HEK293 (cell line): ENCODE data around the gene ITGA11.

Source experiments
- CTCF ChIA-PET: fragments of 350-600 bp; formaldehyde crosslinking; extraction: SDS; loops from one replicate; lab custom pipeline; 2021; ENCODE audit warnings: antibody characterized with exemption; lab: Yijun Ruan, JAX
- POLR2A ChIA-PET: fragments of 300-600 bp; formaldehyde crosslinking; extraction: SDS; loops from one replicate; lab custom pipeline; 2020; ENCODE audit warnings: antibody characterized with exemption, inconsistent platforms; lab: Yijun Ruan, JAX
- H3K27ac ChIP-seq: fragments of 200-500 bp; sonication (Bioruptor generic); 2 replicates; pipeline ENCODE4 v1.5.1; 2014; ENCODE audit warnings: low read depth, low read length, control low read depth, inconsistent platforms; ENCODE audit errors: extremely low read depth
- H3K36me3 ChIP-seq, 2 experiments: fragments of 200-500 bp in 1 of 2; sonication (Bioruptor generic) in 1 of 2; 1 replicate in 1 of 2; 2 replicates in 1 of 2; pipeline ENCODE4 v1.5.1; 2014 to 2017; ENCODE audit warnings: inconsistent platforms in 2 of 2, low read length in 2 of 2; ENCODE audit not compliant: control insufficient read depth in 2 of 2, insufficient read depth in 1 of 2
- H3K4me1 ChIP-seq: fragments of 200-500 bp; sonication (Bioruptor generic); 2 replicates; pipeline ENCODE4 v1.5.1; 2014; ENCODE audit warnings: mild to moderate bottlenecking, low read length, inconsistent platforms; ENCODE audit not compliant: control insufficient read depth, insufficient read depth
- H3K4me3 ChIP-seq: 2 replicates; pipeline ENCODE4 v1.5.1; 2011; ENCODE audit warnings: low read depth, mild to moderate bottlenecking, control low read depth, low read length, moderate library complexity
- H3K9me3 ChIP-seq: fragments of 200-500 bp; sonication (Bioruptor generic); 2 replicates; pipeline ENCODE4 v1.5.1; 2014; ENCODE audit warnings: low read depth, low read length, inconsistent platforms; ENCODE audit not compliant: control insufficient read depth, insufficient read depth
- GFI1B ChIP-seq: fragments of 450-650 bp; formaldehyde crosslinking; IDR thresholded peaks from 2 replicates; pipeline ENCODE4 v1.5.1; 2016; ENCODE audit warnings: missing biosample characterization, missing genetic modification characterization
- GLI2 ChIP-seq: fragments of 450-650 bp; formaldehyde crosslinking; IDR thresholded peaks from 2 replicates; pipeline ENCODE4; 2017; ENCODE audit warnings: missing biosample characterization, missing genetic modification characterization, low read depth, borderline replicate concordance
- GLI4 ChIP-seq: fragments of 450-650 bp; formaldehyde crosslinking; IDR thresholded peaks from 2 replicates; pipeline ENCODE4 v1.5.1; 2016; ENCODE audit warnings: missing biosample characterization, missing genetic modification characterization
- KLF1 ChIP-seq: fragments of 450-650 bp; formaldehyde crosslinking; IDR thresholded peaks from 2 replicates; pipeline ENCODE4 v1.5.1; 2016; ENCODE audit warnings: missing biosample characterization, missing genetic modification characterization
- KLF17 ChIP-seq: fragments of 450-650 bp; formaldehyde crosslinking; IDR thresholded peaks from 2 replicates; pipeline ENCODE4 v1.5.1; 2016; ENCODE audit warnings: missing biosample characterization, missing genetic modification characterization
- MYNN ChIP-seq: fragments of 450-650 bp; formaldehyde crosslinking; IDR thresholded peaks from 2 replicates; pipeline ENCODE4 v1.5.1; 2016; ENCODE audit warnings: missing biosample characterization, missing genetic modification characterization, borderline replicate concordance
- OSR2 ChIP-seq: fragments of 450-650 bp; formaldehyde crosslinking; IDR thresholded peaks from 2 replicates; pipeline ENCODE4 v1.5.1; 2016; ENCODE audit warnings: missing biosample characterization, missing genetic modification characterization
- PBX3 ChIP-seq: sonication (generic); formaldehyde crosslinking; IDR thresholded peaks from 2 replicates; pipeline ENCODE4 v1.8.1; 2022; ENCODE audit warnings: mild to moderate bottlenecking, moderate library complexity, missing genetic modification reagents
- REPIN1 ChIP-seq: fragments of 450-650 bp; formaldehyde crosslinking; IDR thresholded peaks from 2 replicates; pipeline ENCODE4 v1.5.1; 2017; ENCODE audit warnings: missing biosample characterization, missing genetic modification characterization, low read depth
- ZBTB10 ChIP-seq: fragments of 450-650 bp; formaldehyde crosslinking; IDR thresholded peaks from 2 replicates; pipeline ENCODE4 v1.5.1; 2016; ENCODE audit warnings: missing biosample characterization, missing genetic modification characterization
- ZBTB21 ChIP-seq: fragments of 450-650 bp; formaldehyde crosslinking; IDR thresholded peaks from 2 replicates; pipeline ENCODE4 v1.5.1; 2017; ENCODE audit warnings: missing biosample characterization, missing genetic modification characterization
- ZBTB48 ChIP-seq: fragments of 450-650 bp; formaldehyde crosslinking; IDR thresholded peaks from 2 replicates; pipeline ENCODE4 v1.5.1; 2016; ENCODE audit warnings: missing biosample characterization, missing genetic modification characterization
- ZNF184 ChIP-seq: fragments of 450-650 bp; IDR thresholded peaks from 2 replicates; pipeline ENCODE4 v1.5.1; 2018; ENCODE audit warnings: missing biosample characterization, mild to moderate bottlenecking, missing genetic modification characterization
- ZNF280C ChIP-seq: fragments of 450-650 bp; formaldehyde crosslinking; IDR thresholded peaks from 2 replicates; pipeline ENCODE4 v1.5.1; 2016; ENCODE audit warnings: missing biosample characterization, missing genetic modification characterization
- ZNF302 ChIP-seq: fragments of 450-650 bp; formaldehyde crosslinking; IDR thresholded peaks from 2 replicates; pipeline ENCODE4 v1.5.1; 2016; ENCODE audit warnings: missing biosample characterization, missing genetic modification characterization, low read depth
- ZNF398 ChIP-seq: fragments of 450-650 bp; formaldehyde crosslinking; IDR thresholded peaks from 2 replicates; pipeline ENCODE4 v1.5.1; 2017; ENCODE audit warnings: missing biosample characterization, missing genetic modification characterization
- ZNF561 ChIP-seq: fragments of 450-650 bp; IDR thresholded peaks from 2 replicates; pipeline ENCODE4 v1.5.1; 2018; ENCODE audit warnings: missing biosample characterization, missing genetic modification characterization, borderline replicate concordance
- ZNF639 ChIP-seq: fragments of 450-650 bp; formaldehyde crosslinking; IDR thresholded peaks from 2 replicates; pipeline ENCODE4 v1.5.1; 2016; ENCODE audit warnings: missing biosample characterization, missing genetic modification characterization
- ZSCAN23 ChIP-seq: fragments of 450-650 bp; formaldehyde crosslinking; IDR thresholded peaks from 2 replicates; pipeline ENCODE4 v1.5.1; 2016; ENCODE audit warnings: missing biosample characterization, missing genetic modification characterization
- ZSCAN30 ChIP-seq: fragments of 450-650 bp; IDR thresholded peaks from 2 replicates; pipeline ENCODE4 v1.5.1; 2018; ENCODE audit warnings: missing biosample characterization, mild to moderate bottlenecking, missing genetic modification characterization, moderate library complexity
- ZSCAN4 ChIP-seq: fragments of 450-650 bp; formaldehyde crosslinking; IDR thresholded peaks from 2 replicates; pipeline ENCODE4 v1.5.1; 2017; ENCODE audit warnings: missing biosample characterization, missing genetic modification characterization

The ITGA11 gene

GRCh38 chr15:68414591-68414990 lies 17.4 kb downstream of the ITGA11 start (continued):
- TF ChIP-seq GFI1B (tag by site-specific recombination) (no peak), GLI2 (tag by site-specific recombination) (no peak), ZBTB10 (tag by site-specific recombination) (no peak), ZNF184 (tag by site-specific recombination) (no peak), ZNF280C (no peak), PBX3 (CRISPR knock-in tag) (no peak)

GRCh38 chr15:68414206-68414555 lies 17.8 kb downstream of the ITGA11 start:
- CTCF ChIA-PET, result no interaction called here
- POLR2A ChIA-PET, result no interaction called here
- Histone ChIP-seq H3K36me3 (no peaks in the 10 kb centered on the region), H3K4me1 (peaks cover 5% of the 10 kb centered on the region; the same call in 1 of the 2 replicates), H3K27ac (no peak overlapping the region), H3K9me3 (no peaks in the 10 kb centered on the region), H3K4me3 (no peak overlapping the region)
- no peak for TF ChIP-seq KLF17 (tag by site-specific recombination)
- TF ChIP-seq OSR2 (tag by site-specific recombination), result no peak
- TF ChIP-seq REPIN1 (tag by site-specific recombination), result no peak
- no peak for TF ChIP-seq ZNF398 (tag by site-specific recombination)
- TF ChIP-seq ZSCAN23 (tag by site-specific recombination), result no peak
- no peak for TF ChIP-seq ZBTB48 (tag by site-specific recombination)
- no peak for TF ChIP-seq MYNN (tag by site-specific recombination)
- no peak for TF ChIP-seq ZSCAN4 (tag by site-specific recombination)
- TF ChIP-seq ZNF302 (tag by site-specific recombination), result no peak
- TF ChIP-seq ZSCAN30 (tag by site-specific recombination), result no peak
- no peak for TF ChIP-seq GLI4 (tag by site-specific recombination)
- no peak for TF ChIP-seq ZNF639
- TF ChIP-seq ZNF561, result no peak
- TF ChIP-seq KLF1 (tag by site-specific recombination), result no peak
- no peak for TF ChIP-seq ZBTB21
